ENCODE results near the gene ZMAT5.

GRCh38 chr22:29787371-29787980 lies 20.7 kb upstream of the ZMAT5 start:
- TF ChIP-seq CTCF (CRISPR knock-in tag; IDR thresholded peaks at IDR 0.05) (no peak), MIXL1 (CRISPR knock-in tag; IDR thresholded peaks at IDR 0.05) (no peak)
